ENCODE results near the gene OR14A2.
A peak's percentile ranks its signal among the peaks of the same experiment; 100 is the strongest.
"Not testable (repeated sequence)": the region's sequence is repeated elsewhere in the genome, so short reads cannot be mapped to it uniquely, and the experiment has no call there.

Gene OR14A2

GRCh38 chr1:247748041-247748440 lies at the start of gene OR14A2:
Gene OR14A2 (minus strand): TSS chr1:247748141.
- no peak for DNase-seq

- DNase-seq = no peak
Measured at GRCh38 chr1:247797518-247797917, 49.6 kb upstream of the OR14A2 start.

- no peak for DNase-seq
Measured at GRCh38 chr1:247769603-247770002, 21.7 kb upstream of the OR14A2 start.

- no peak for DNase-seq
Measured at GRCh38 chr1:247760456-247760855, 12.5 kb upstream of the OR14A2 start, which contains the start of gene OR1C1. Gene OR1C1 (minus strand): TSS chr1:247760556. CDS start chr1:247758406, 2,150 bp downstream.

- not testable (repeated sequence) for DNase-seq
Measured at GRCh38 chr1:247754311-247754710, 6.4 kb upstream of the OR14A2 start.

GRCh38 chr1:247749870-247750269 lies 1.9 kb upstream of the OR14A2 start:
- DNase-seq = no peak

GRCh38 chr1:247747616-247748015 lies 325 bp downstream of the OR14A2 start:
- no peak for DNase-seq

GRCh38 chr1:247746391-247746935 lies 1.5 kb downstream of the OR14A2 start:
- DNase-seq = no peak

- DNase-seq = not testable (repeated sequence)
Measured at GRCh38 chr1:247742215-247742760, 5.7 kb downstream of the OR14A2 start.

- no peak for DNase-seq
Measured at GRCh38 chr1:247741756-247742155, 6.2 kb downstream of the OR14A2 start.

- no peak for DNase-seq
Measured at GRCh38 chr1:247740721-247741120, 7.2 kb downstream of the OR14A2 start.

- no peak for DNase-seq
Measured at GRCh38 chr1:247738315-247738714, 9.6 kb downstream of the OR14A2 start, which contains the start of gene OR14K1. Gene OR14K1 (plus strand): TSS chr1:247738615. CDS start chr1:247738615, 0 bp downstream.

GRCh38 chr1:247721222-247721621 lies 26.7 kb downstream of the OR14A2 start:
- no peak for DNase-seq

GRCh38 chr1:247716546-247716945 lies 31.4 kb downstream of the OR14A2 start, which contains the start of gene OR6F1:
Gene OR6F1 (minus strand): TSS chr1:247716646. CDS start chr1:247712755, 3,891 bp downstream.
- no peak for DNase-seq

GRCh38 chr1:247713753-247714152 lies 34.2 kb downstream of the OR14A2 start:
- no peak for DNase-seq

GRCh38 chr1:247710681-247711080 lies 37.3 kb downstream of the OR14A2 start:
- not testable (repeated sequence) for DNase-seq

- no peak for DNase-seq
Measured at GRCh38 chr1:247701338-247701737, 46.6 kb downstream of the OR14A2 start.

GRCh38 chr1:247681288-247681897 lies 66.5 kb downstream of the OR14A2 start:
- DNase-seq = peak; percentile 53

GRCh38 chr1:247680171-247680570 lies 67.8 kb downstream of the OR14A2 start:
- DNase-seq = no peak

GRCh38 chr1:247679639-247680038 lies 68.3 kb downstream of the OR14A2 start, which contains the start of gene OR13G1:
Gene OR13G1 (minus strand): TSS chr1:247679739. CDS start chr1:247673041, 6,698 bp downstream.
- DNase-seq = no peak
